Activated T-cell treated with anti-CD3 and anti-CD28 coated beads, Interleukin-2, amount 50 U/mL, for 1 hour (primary cell): ENCODE results near the gene EGFL8.
"Not testable (repeated sequence)": the region's sequence is repeated elsewhere in the genome, so short reads cannot be mapped to it uniquely, and the experiment has no call there.

Experiments
- DNase-seq: peaks from one replicate; pipeline ENCODE4 v3.0.0-alpha.2; 2020

EGFL8 gene

DNA sequence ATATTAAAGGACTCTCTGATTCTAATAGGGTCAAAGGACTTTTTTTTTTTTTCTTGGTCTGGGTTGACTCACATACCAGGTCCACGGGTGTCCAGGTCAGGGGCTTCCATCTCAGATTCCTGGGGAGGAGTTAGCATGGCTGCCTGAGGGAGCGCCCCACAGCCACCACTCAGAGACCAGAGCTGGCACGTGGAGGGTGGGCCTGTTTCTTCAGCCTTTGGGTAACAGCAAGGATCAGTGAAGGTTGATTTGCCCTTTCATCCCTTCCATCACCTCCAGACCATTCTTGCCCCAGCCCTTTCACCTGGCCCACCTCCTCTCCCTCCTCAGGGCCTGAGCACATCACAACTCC is 33.9 kb downstream of the EGFL8 start:
- no peak for DNase-seq

DNA sequence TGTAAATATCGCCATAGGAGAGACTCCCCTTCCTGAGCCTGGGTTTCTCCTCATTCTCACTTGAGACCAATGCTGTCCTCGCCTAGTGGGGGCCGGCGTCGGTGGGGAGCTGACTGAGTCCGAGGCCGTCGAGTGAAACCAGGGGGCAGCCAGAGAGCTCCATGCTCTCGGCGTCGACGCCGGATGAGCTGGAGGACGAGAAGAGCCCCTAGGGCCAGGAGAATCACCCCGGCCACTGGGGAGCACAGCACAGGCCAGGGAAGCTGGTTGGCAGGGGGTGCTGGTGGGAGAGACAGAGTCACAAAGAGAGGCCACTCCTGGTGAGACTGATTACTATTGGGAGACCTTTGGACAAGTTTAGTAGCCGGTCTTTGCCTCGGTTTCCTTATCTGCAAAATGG is 34.5 kb downstream of the EGFL8 start:
- no peak for DNase-seq

DNA sequence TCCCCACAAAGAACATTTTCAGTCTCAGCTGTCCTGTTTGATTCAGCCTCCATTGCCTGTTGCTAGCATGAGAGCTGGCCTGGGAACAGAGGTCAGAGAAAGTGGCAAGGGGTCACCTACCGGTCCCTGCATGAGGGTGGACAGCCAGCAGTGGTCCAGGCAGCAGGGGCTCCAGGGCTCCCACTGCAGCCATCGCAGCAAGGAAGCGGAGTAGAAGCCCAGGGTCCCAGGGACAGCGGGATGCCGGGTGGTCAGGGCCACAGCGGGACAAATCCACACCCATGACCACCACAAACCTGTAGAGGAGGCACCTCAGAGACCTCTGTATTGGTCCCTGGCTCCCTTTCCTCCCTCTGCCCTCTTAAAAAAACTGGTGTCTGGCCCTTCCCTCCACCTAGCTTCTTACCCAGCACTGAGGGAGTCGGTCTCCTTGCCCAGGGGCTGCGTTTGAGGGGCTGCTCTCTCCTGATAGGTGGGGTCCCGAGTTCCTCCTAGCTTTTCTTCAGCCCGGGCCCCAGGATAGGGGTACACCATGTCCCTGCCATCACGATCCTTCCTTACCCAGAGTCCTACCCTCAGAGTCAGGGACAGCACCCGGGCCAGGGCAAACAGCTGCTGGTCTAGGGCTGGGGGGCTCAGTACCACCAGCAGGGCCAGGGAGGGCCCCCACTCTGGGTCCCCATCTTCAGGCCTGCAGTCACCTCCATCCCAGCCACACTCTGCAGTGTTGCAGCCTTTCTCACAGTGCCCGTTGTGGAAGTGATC is 36.5 kb downstream of the EGFL8 start:
- DNase-seq = no peak

DNA sequence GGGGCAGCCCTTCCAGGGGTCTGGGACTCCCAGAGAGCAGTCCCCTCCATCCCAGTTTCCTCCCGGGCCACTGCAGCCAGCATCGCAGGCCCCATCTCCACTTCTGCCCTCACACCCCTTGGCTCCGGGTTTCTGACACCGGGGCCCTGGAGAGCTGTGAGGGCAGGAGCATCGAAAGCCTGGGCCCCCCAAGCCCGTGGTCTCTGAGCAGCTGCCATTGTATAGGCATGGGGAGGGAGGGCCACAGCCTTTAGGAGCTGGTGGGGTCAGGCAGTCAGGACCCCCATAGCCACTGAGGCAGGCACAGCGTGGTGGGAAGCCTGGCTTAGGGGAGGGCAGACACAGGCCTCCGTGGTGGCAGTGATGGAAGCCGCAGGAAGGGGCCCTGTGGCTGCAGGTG is 37.8 kb downstream of the EGFL8 start:
- DNase-seq = no peak

DNA sequence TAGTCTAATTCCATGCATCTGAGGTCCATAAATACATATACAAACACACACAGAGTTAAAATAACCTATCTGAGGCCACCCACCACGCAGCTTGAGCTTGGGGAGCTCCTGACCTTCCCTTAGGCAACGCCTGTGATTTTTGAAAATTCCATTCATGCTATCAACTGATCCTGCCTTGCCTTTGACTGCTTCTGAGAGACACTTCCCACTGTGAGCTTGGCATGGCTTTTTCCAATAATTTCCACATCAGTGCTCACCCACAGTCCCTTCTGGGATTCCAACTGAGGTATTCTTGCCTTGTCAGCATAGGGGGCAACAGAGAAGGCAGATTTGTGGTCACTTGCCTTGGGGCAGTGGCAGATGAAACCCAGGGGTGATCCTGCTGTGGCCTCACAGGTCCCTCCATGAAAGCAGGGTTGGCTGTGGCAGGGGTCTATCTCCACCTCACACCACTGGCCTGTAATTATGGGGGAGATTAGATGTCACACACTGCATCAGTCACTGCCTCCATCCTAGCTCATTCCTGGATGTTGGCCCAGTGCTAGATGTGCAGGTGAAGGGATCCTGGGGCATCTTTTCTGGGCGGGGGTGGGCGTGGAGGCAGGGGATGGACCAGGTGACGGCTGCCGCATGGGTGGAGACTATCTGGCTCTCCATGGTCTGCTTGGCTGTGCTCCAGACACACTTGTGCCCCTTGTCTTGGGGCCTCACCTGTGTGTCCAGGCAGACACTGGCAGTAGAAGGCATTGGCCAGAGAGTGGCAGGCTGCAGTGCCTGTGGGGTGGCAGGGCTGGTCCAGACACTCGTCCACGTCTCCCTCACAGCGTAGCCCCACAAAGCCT is 39.3 kb downstream of the EGFL8 start:
- no peak for DNase-seq

DNA sequence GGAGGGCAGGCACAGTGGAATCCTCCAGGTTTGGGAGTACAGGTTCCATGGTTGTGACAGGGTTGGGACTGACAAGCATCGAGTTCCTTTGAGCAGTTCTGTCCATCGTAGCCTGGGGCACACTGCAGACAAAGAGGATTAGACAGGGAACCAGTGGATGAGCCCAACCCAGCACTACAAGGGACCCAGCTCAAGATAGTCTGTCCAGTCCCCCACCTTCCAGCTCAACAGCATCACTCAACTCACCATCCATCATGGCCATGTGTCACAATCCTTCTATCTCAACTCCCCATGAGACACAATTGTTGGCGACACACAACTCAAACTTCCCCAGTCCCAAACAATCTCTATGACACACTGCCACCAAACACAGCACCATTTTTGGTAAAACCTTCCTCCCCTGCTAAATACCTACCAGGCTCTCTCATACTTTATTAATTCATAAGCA is 39.9 kb downstream of the EGFL8 start:
- no peak for DNase-seq

DNA sequence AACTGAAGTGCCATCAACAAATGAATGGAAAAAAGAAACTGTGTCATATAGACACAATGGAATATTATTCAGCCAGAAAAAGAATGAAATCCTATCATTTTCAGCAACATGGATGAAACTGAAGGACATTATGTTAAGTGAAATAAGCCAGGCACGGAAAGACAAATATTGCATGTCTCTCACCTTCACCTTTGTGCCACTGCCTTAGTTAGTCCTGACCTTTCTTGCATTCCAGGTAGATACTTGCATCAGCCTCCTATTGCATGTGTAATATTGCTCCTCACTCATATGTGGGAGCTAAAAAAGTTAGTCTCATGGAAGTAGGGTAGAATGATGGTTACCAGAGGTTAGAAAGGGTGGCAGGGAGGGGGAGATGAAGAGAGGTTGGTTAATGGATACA is 44.6 kb downstream of the EGFL8 start:
- no peak for DNase-seq

DNA sequence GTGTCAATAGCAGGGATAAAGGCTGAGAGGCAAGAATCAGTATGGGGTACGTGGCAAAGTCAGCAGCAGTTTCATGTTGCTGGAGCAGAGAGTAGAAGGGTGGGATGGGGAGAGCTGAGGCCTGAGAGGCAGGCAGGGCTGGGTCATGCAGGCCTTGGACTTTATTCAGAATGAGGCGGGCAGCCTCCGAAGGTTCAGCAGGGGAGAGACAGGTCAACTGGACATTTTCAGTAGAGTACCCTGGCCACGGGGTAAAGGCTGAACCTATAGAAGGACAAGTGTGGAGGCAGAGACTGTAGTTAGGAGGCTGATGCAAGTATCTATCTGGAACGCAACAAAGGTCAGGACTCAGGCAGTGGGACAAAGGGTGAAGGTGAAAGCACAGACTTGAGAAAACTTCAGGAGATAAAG is 45.8 kb downstream of the EGFL8 start:
- DNase-seq = no peak

DNA sequence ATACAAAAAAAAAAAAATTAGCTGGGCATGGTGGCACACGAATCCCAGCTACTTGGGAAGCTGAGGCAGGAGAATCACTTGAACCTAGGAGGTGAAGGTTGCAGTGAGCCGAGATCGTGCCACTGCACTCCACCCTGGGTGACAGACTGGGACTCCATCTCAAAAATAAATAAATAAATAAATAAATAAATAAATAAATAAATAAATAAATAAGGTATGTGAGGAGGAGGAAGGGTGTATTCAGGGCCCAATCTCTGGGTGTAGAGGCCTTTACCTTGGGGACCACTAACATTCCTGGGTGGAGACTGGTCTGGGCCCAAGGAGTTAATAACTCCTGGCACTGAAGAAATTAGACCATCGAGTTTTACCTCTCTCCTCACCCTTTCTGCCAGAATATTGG is 47.0 kb downstream of the EGFL8 start:
- not testable (repeated sequence) for DNase-seq

DNA sequence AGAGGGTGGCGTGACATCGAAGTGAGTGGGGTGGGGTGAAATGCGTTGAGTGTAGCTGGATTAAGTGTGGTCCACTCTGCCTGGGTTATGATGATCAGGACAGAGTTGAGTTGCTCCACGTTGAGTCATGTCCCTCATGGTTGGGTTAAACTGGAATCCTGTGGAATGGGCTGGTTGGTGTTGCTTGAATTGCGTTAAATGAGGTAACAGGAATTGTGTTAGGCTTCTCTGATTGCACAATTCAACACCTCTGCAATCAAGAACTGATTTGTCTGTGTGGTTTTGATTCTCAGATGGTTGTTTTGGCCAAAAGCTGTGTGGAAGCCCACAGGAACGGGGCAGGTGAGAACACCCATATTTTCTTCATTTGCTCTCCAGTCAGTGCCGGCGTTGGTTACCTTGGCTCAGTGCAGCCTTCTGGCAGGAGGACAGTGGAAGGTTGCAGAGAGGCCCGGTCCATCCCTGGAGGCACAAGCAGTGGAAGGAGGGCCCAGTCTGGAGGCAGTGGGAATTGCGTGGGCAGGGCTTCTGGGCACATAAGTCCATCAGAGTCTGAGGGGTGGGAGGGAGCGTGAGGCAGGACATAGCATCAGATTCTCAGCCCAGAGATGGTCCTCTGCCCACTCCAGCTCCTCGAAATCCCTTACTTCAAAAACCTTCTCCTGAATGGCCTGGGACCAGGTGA is 47.8 kb downstream of the EGFL8 start:
- no peak for DNase-seq

DNA sequence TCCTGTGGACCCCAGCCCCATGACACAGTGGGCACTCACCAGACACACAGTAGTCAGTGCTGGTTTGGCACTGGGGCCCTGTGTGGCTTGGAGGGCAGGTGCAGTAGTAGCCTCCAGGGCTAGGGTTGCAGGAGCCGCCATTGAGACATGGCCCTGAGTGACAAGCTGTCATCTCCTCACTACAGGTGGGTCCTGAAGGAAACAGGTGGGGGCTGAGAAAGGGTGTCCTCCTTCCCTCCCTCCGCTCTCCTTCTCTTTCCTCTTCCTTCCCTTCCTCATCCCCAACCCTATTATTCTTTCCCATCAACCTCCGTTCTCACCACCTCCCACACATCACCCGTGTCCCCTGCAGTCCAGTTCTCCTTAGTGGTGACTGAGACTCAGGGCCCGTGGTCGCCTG is 49.3 kb downstream of the EGFL8 start:
- DNase-seq = no peak

DNA sequence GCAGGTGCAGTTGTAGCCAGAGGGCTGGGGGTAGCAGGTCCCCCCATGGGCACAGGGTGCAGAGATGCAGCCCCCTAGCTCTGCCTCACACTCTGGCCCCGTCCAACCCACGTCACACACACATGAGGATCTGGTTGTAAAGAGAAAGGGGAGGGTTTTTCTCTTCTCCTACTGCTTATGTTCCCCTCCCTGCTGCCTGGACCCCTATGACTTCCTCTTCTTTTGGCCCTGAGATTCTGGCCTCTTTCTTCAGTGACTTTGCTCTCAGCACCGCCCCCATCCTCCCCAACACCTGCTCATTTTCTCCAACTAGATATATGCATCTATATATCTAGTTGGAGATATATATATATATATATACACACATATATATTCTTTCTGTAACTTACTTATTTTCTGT is 49.7 kb downstream of the EGFL8 start:
- no peak for DNase-seq

DNA sequence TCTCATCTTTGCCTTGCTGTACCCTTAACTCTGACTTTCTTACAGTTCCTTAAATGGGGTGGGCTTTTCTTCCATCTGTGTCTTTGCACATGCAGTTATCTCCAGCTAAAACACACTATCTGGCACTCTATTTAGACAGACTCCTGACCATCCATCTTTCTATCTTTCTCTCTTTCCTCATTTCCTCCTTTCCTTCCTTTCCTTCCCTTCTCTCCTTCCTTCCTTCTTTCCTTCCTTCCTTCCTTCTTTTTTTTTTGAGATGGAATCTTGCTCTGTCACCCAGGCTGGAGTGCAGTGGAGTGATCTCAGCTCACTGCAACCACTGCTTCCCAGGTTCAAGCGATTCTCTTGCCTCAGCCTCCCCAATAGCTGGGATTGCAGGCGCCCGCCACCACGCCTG is 51.2 kb downstream of the EGFL8 start:
- no peak for DNase-seq

DNA sequence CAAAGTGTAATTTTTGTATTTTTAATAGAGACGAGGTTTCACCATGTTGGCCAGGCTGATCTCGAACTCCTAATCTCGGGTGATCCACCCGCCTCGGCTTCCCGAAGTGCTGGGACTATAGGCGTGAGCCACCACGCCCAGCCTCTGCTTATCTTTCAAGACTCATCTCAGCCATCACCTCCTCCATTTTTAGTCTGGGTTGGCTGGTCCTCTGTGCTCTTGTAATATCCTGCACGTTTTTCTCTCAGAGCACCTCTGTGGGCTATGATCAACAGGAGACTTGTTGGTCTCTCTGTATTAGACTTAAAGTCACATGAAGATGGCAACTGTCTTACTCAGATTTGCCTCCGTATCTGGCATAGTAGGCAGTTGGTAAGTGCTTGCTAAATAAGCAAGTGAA is 51.9 kb downstream of the EGFL8 start:
- no peak for DNase-seq

DNA sequence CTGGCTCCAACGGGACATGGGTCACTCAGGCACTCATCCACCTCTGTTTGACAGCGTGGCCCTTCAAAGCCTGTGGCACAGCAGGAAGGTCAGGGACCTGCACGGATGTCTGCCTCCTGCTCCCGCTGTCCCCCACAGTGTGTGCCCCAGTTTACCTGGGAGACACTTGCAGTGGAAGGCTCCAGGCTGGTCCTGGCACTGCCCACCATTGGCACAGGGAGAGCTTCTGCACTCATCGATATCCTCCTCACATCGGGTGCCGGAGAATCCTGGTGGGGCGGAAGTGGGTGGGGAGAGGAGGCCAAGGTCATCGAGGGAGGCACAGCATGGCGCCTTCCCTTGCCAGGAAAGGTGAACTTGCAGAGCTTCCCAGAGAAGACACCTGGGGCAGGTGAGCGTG is 52.6 kb downstream of the EGFL8 start:
- DNase-seq = no peak
